HCT116 (cell line): ENCODE measurements around the gene TRIM59. TPM values are rescaled to one million over a fixed set of nuclear protein-coding genes. Genes with fewer than 3 reads are reported as not detected.

Source experiments
- CBX3 ChIP-seq: IDR thresholded peaks from 2 replicates; pipeline ENCODE4 v1.6.1; 2012; ENCODE audit warnings: low read depth
- CTCF ChIP-seq, 3 experiments: fragments of 200-600 bp in 1 of 3; sonication (generic) in 1 of 3; IDR thresholded peaks in 2 of 3; conservative IDR thresholded peaks in 1 of 3; 2 replicates each; pipeline ENCODE4 v1.5.1; 2012 to 2017; ENCODE audit warnings: low read depth in 2 of 3, low read length in 2 of 3, antibody characterized with exemption in 1 of 3, borderline replicate concordance in 1 of 3, control low read depth in 1 of 3, mild to moderate bottlenecking in 1 of 3, mixed read lengths in 1 of 3, mixed run types in 1 of 3, moderate library complexity in 1 of 3; ENCODE audit not compliant: insufficient read depth in 1 of 3
- ELF1 ChIP-seq: IDR thresholded peaks from 2 replicates; pipeline ENCODE4 v1.6.1; 2012; ENCODE audit warnings: low read depth, borderline replicate concordance
- EZH2 ChIP-seq: fragments of 200-600 bp; sonication (generic); IDR thresholded peaks from 2 replicates; pipeline ENCODE4 v1.6.1; 2017; ENCODE audit warnings: antibody characterized with exemption, mixed run types
- EZH2phosphoT487 ChIP-seq: fragments of 200-600 bp; IDR thresholded peaks from 2 replicates; pipeline ENCODE4 v1.6.1; 2018; ENCODE audit warnings: antibody characterized with exemption, borderline replicate concordance
- JUND ChIP-seq: IDR thresholded peaks from 2 replicates; pipeline ENCODE4 v1.6.1; 2012
- MAX ChIP-seq: IDR thresholded peaks from 2 replicates; pipeline ENCODE4 v1.6.1; 2012
- RAD21 ChIP-seq: IDR thresholded peaks from 2 replicates; pipeline ENCODE4 v1.6.1; 2012; ENCODE audit warnings: low read depth, mild to moderate bottlenecking
- SP1 ChIP-seq: IDR thresholded peaks from 2 replicates; pipeline ENCODE4 v1.6.1; 2012; ENCODE audit warnings: low read depth
- TCF7L2 ChIP-seq: IDR thresholded peaks from 2 replicates; pipeline ENCODE4 v1.7.0; 2011; ENCODE audit warnings: borderline replicate concordance, inconsistent platforms; ENCODE audit not compliant: insufficient read depth, insufficient read length; ENCODE audit errors: extremely low read depth
- YY1 ChIP-seq: IDR thresholded peaks from 2 replicates; pipeline ENCODE4 v1.6.1; 2011; ENCODE audit warnings: low read length, low read depth, moderate library complexity, mild to moderate bottlenecking; ENCODE audit not compliant: insufficient replicate concordance; ENCODE audit errors: extremely low read depth
- ZFX ChIP-seq: fragments of 450-650 bp; IDR thresholded peaks from 2 replicates; pipeline ENCODE4 v1.6.1; 2017
- ZNF274 ChIP-seq: fragments of 200-500 bp; sonication (Bioruptor generic); IDR thresholded peaks from 2 replicates; pipeline ENCODE4 v1.6.1; 2014; ENCODE audit warnings: mild to moderate bottlenecking, low read depth, low read length, inconsistent platforms
- total RNA-seq: library from RNA; stranded (reverse); gene quantifications from one replicate; pipeline ENCODE4 v1.2.1, GENCODE V29; 2021; ENCODE audit not compliant: unreplicated experiment
- TF ChIP-seq, protein P1 (sequence below): IDR thresholded peaks from 2 replicates; pipeline ENCODE4 v1.6.1; 2012

Gene TRIM59
- total RNA-seq, 1 experiment from 2014 or later, result 41.6 TPM

DNA sequence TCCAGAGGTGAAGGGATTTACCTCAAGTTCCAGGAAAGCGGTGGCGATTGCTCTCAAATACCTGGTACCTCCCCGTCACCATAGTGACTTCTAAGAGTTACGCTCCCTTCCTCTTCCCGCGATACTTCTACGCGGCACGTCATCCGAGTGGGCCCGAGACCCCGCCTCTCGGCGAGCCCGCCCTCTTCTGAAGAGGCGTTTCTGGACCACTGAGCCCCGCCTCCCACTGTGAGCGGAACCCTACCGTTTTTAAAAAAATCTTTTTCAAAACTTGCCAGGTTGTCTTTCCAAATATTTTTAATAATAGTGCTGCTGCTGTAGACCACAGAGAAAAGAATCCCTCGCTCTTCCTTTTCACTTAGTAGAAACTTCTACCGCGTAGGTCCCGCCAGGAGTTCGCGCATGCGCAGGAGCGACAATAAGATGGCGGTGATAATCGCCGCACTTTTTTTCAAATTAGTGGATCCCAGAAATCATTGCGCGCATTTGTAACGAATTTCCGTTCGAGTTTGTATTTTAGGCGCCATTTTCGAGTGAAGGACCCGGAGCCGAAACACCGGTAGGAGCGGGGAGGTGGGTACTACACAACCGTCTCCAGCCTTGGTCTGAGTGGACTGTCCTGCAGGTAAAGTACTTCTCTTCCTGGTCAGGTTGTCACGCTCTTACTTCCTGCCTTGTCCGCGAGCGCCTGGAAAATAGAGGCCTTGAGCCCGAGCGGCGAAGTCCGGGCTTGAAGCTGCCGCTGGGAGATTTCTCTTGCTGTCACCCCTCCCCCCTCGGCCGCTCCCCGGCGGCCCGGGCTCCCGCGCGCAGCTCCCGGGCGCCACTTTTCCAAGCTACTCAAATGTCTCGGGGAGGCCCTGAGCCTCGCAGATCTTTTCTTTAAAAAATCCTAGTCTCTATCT, 50.2 kb downstream of the TRIM59 start, which contains the start of the genes IFT80 and SMC4 (continued):
- TF ChIP-seq CTCF (IDR thresholded peaks at IDR 0.05 in 2 of 3, conservative IDR thresholded peaks at IDR 0.05 in 1 of 3; ENCODE audit: borderline replicate concordance in 1 of 3, insufficient read depth in 1 of 3, low read depth in 2 of 3, low read length in 2 of 3), result no peak
- no peak; the same call in none of the 2 replicates for TF ChIP-seq CBX3
- peak; percentile 62; the same call in 1 of the 2 replicates for TF ChIP-seq MAX
- TF ChIP-seq YY1, result peak; percentile 89
- no peak for TF ChIP-seq TCF7L2
- TF ChIP-seq ZFX, result peak; percentile 44; the same call in 1 of the 2 replicates
- TF ChIP-seq EZH2phosphoT487, result no peak
- peak; percentile 63 for TF ChIP-seq SP1
- TF ChIP-seq EZH2, result no peak
- TF ChIP-seq ZNF274, result no peak
- no peak for TF ChIP-seq RAD21
- TF ChIP-seq ELF1, result no peak; the same call in 1 of the 2 replicates
- no peak for TF ChIP-seq JUND
- TF ChIP-seq, protein P1, sequence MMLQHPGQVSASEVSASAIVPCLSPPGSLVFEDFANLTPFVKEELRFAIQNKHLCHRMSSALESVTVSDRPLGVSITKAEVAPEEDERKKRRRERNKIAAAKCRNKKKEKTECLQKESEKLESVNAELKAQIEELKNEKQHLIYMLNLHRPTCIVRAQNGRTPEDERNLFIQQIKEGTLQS, result no peak
- TF ChIP-seq, all 23 proteins: peak for 9
